ENCODE measurements around the gene AFMID.

The AFMID gene

DNA sequence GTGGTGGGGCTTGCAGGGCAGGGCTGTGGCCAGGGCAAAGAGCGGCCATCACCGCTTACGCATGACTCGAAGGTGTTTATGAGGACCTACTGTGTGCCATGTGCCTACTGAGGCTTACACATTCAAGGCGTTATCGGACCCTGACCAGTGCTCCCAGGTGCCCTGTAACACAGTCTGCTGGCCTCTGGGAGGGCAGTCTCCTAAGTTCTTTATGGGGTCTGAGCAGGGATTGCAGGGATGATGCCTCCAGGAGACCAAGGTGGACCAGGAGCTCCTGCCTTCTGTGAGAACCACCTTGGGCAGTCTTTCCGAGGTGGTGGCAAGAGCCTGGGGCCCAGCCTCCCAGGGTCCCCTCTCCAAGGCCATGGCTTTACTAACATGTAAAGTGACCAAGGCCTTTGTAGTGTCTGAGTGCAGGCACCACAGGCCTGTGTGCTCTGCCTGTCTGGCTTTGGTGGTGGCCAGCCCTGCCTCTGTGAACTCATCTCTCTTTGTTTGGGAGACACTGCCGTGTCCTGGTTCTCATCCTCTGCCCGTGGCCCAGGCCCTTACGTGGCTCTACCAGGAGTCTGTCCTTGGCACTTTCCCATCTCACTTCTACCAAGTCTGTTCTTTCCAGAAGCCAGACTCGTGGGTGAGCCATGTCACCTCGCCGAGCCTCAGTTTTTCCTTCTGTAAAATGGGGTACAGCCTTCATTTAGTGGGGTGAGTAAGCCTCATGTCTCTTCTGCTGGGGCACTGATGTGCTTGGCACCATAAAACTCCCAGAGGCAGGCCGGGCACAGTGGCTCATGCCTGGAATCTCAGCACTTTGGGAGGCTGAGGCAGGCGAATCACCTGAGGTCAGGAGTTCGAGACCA, 22.2 kb upstream of the AFMID start:
- TF ChIP-seq, protein P1, sequence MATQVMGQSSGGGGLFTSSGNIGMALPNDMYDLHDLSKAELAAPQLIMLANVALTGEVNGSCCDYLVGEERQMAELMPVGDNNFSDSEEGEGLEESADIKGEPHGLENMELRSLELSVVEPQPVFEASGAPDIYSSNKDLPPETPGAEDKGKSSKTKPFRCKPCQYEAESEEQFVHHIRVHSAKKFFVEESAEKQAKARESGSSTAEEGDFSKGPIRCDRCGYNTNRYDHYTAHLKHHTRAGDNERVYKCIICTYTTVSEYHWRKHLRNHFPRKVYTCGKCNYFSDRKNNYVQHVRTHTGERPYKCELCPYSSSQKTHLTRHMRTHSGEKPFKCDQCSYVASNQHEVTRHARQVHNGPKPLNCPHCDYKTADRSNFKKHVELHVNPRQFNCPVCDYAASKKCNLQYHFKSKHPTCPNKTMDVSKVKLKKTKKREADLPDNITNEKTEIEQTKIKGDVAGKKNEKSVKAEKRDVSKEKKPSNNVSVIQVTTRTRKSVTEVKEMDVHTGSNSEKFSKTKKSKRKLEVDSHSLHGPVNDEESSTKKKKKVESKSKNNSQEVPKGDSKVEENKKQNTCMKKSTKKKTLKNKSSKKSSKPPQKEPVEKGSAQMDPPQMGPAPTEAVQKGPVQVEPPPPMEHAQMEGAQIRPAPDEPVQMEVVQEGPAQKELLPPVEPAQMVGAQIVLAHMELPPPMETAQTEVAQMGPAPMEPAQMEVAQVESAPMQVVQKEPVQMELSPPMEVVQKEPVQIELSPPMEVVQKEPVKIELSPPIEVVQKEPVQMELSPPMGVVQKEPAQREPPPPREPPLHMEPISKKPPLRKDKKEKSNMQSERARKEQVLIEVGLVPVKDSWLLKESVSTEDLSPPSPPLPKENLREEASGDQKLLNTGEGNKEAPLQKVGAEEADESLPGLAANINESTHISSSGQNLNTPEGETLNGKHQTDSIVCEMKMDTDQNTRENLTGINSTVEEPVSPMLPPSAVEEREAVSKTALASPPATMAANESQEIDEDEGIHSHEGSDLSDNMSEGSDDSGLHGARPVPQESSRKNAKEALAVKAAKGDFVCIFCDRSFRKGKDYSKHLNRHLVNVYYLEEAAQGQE (IDR thresholded peaks at IDR 0.05; ENCODE audit: insufficient replicate concordance, low read depth), result no peak
- TF ChIP-seq GABPA (IDR thresholded peaks at IDR 0.05; ENCODE audit: low read depth) (no peak), SPI1 (IDR thresholded peaks at IDR 0.05; ENCODE audit: borderline replicate concordance, low read depth) (no peak), POLR2AphosphoS5 (IDR thresholded peaks at IDR 0.05; ENCODE audit: low read depth) (no peak)
- TF ChIP-seq, protein P2, sequence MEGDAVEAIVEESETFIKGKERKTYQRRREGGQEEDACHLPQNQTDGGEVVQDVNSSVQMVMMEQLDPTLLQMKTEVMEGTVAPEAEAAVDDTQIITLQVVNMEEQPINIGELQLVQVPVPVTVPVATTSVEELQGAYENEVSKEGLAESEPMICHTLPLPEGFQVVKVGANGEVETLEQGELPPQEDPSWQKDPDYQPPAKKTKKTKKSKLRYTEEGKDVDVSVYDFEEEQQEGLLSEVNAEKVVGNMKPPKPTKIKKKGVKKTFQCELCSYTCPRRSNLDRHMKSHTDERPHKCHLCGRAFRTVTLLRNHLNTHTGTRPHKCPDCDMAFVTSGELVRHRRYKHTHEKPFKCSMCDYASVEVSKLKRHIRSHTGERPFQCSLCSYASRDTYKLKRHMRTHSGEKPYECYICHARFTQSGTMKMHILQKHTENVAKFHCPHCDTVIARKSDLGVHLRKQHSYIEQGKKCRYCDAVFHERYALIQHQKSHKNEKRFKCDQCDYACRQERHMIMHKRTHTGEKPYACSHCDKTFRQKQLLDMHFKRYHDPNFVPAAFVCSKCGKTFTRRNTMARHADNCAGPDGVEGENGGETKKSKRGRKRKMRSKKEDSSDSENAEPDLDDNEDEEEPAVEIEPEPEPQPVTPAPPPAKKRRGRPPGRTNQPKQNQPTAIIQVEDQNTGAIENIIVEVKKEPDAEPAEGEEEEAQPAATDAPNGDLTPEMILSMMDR (IDR thresholded peaks at IDR 0.05; ENCODE audit: insufficient read depth, low read length), result no peak
- Histone ChIP-seq H3K27me3 (ENCODE audit: insufficient read depth, poor library complexity, severe bottlenecking) (no peaks in the 10 kb centered on the region), H3K27ac (replicated peaks) (no peak overlapping the region), H3K4me3 (replicated peaks; ENCODE audit: insufficient read depth, low read length) (no peak overlapping the region)
- no peak for DNase-seq (ENCODE audit: low read depth in 1 of 2, low spot score in 1 of 2)

- H3K4me3 ChIP-seq (replicated peaks; ENCODE audit: insufficient read depth, low read length), result no peak overlapping the region
- TF ChIP-seq GABPA (IDR thresholded peaks at IDR 0.05; ENCODE audit: low read depth) (no peak), SPI1 (IDR thresholded peaks at IDR 0.05; ENCODE audit: borderline replicate concordance, low read depth) (no peak), POLR2AphosphoS5 (IDR thresholded peaks at IDR 0.05; ENCODE audit: low read depth) (no peak)
- TF ChIP-seq, protein P2 (IDR thresholded peaks at IDR 0.05; ENCODE audit: insufficient read depth, low read length), result no peak
- TF ChIP-seq, protein P1 (IDR thresholded peaks at IDR 0.05; ENCODE audit: insufficient replicate concordance, low read depth), result no peak
- H3K27ac ChIP-seq (replicated peaks), result no peak overlapping the region
- DNase-seq (ENCODE audit: low read depth in 1 of 2, low spot score in 1 of 2), result no peak
- no peaks in the 10 kb centered on the region for H3K27me3 ChIP-seq (ENCODE audit: insufficient read depth, poor library complexity, severe bottlenecking)
Measured at GRCh38 chr17:78166416-78166815, 20.7 kb upstream of the AFMID start.

DNA sequence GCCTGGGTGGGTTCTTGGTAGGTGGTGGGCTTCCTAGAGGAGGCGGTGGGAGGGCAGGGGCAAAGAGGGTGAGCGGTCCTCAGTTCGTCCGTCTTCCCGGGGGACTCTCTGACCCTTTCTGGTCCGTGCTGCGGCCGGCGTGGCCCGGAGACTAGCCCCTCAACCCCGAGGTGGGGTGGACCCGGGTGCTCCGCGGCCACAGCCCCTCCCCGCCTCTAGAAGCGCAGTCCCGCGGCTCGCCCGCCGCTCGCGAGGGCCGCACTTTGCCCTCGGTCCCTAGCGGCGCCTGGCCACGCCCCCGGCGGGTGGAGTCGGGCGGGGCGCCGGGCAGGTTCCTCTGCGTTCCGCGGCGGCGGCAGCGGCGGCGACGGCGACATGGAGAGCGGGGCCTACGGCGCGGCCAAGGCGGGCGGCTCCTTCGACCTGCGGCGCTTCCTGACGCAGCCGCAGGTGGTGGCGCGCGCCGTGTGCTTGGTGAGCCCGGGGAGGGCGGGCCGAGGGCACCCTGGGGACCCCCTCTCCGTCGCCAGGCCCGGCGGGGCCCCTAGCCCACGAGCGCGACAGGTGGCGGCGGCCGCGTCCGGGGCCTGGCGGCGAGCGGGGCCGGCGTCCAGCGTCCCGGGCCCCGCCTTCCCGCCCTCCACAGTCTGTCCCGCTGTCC, 18.8 kb upstream of the AFMID start, which contains the start of gene SYNGR2:
Gene SYNGR2 (plus strand): TSS at position 340 of the 661 bp plus-strand sequence. CDS start 36 bp downstream, at position 376.
- TF ChIP-seq, protein P1 (IDR thresholded peaks at IDR 0.05; ENCODE audit: insufficient replicate concordance, low read depth), result no peak
- TF ChIP-seq, protein P2 (IDR thresholded peaks at IDR 0.05; ENCODE audit: insufficient read depth, low read length), result no peak
- TF ChIP-seq GABPA (IDR thresholded peaks at IDR 0.05; ENCODE audit: low read depth) (no peak), SPI1 (IDR thresholded peaks at IDR 0.05; ENCODE audit: borderline replicate concordance, low read depth) (peak; percentile 30; the same call in 1 of the 2 replicates), POLR2AphosphoS5 (IDR thresholded peaks at IDR 0.05; ENCODE audit: low read depth) (peak; percentile 66; the same call in 1 of the 2 replicates)
- no peaks in the 10 kb centered on the region for H3K27me3 ChIP-seq (ENCODE audit: insufficient read depth, poor library complexity, severe bottlenecking)
- peak within 1 kb of the TSS; percentile 58 for H3K27ac ChIP-seq (replicated peaks)
- H3K4me3 ChIP-seq (replicated peaks; ENCODE audit: insufficient read depth, low read length), result peak within 1 kb of the TSS; percentile 82
- DNase-seq (ENCODE audit: low read depth in 1 of 2, low spot score in 1 of 2), result peak; percentile 71 to 81
